Measurements from ENCODE around the gene IFI6.
"Not testable (repeated sequence)": the region's sequence is repeated elsewhere in the genome, so short reads cannot be mapped to it uniquely, and the experiment has no call there.

IFI6 gene

GRCh38 chr1:27626031-27626935, 45.7 kb downstream of the IFI6 start:
- DNase-seq = no peak

GRCh38 chr1:27624467-27625178, 47.4 kb downstream of the IFI6 start:
- DNase-seq = no peak

GRCh38 chr1:27623327-27624212, 48.4 kb downstream of the IFI6 start:
- DNase-seq = no peak

GRCh38 chr1:27622828-27623227, 49.2 kb downstream of the IFI6 start:
- no peak for DNase-seq

- DNase-seq = no peak
Observed at GRCh38 chr1:27621051-27621920, 50.7 kb downstream of the IFI6 start.

- not testable (repeated sequence) for DNase-seq
Observed at GRCh38 chr1:27619782-27620438, 52.1 kb downstream of the IFI6 start.

- peak in 5 of 6 experiments; percentile 10 to 58 (median 39) for DNase-seq
Observed at GRCh38 chr1:27618341-27619082, 53.5 kb downstream of the IFI6 start.

GRCh38 chr1:27617420-27617819, 54.6 kb downstream of the IFI6 start:
- DNase-seq = no peak

- no peak for DNase-seq
Observed at GRCh38 chr1:27616441-27616840, 55.6 kb downstream of the IFI6 start.
